Neural cell (in vitro differentiated cells): ENCODE results near the gene CRYBB1. TPM values are rescaled to one million over a fixed set of nuclear protein-coding genes. Genes with fewer than 3 reads are reported as not detected.

Source experiments
- H2AFZ ChIP-seq: fragments of 200-600, 300-800 bp; sonication (generic), shearing (Covaris generic); 2 replicates; pipeline ENCODE4 v1.6.0; 2014; ENCODE audit warnings: low read depth, mild to moderate bottlenecking, antibody characterized with exemption, low read length, moderate library complexity
- H3F3A ChIP-seq: fragments of 200-600 bp; shearing (Covaris generic); 2 replicates; pipeline ENCODE4 v1.6.1; 2016; ENCODE audit warnings: mild to moderate bottlenecking, moderate library complexity, mixed read lengths, antibody characterized with exemption, low read length; ENCODE audit not compliant: insufficient read depth, poor library complexity, severe bottlenecking
- H3K27ac ChIP-seq: fragments of 200-600, 300-800 bp; sonication (generic), shearing (Covaris generic); 2 replicates; pipeline ENCODE4 v1.5.1; 2014; ENCODE audit warnings: mild to moderate bottlenecking, low read length, moderate library complexity
- H3K27me3 ChIP-seq: fragments of 300-800, 200-600 bp; sonication (generic), shearing (Covaris generic); 2 replicates; pipeline ENCODE4 v1.6.0; 2014; ENCODE audit warnings: mild to moderate bottlenecking, low read depth, low read length, moderate library complexity; ENCODE audit not compliant: insufficient read depth
- H3K36me3 ChIP-seq: fragments of 300-800, 200-600 bp; sonication (generic), shearing (Covaris generic); 2 replicates; pipeline ENCODE4 v1.5.1; 2014; ENCODE audit warnings: mild to moderate bottlenecking, antibody characterized with exemption, low read length, moderate library complexity; ENCODE audit not compliant: insufficient read depth
- H3K4me2 ChIP-seq: fragments of 300-800, 200-600 bp; sonication (generic), shearing (Covaris generic); 2 replicates; pipeline ENCODE4 v1.6.0; 2014; ENCODE audit warnings: mild to moderate bottlenecking, low read length
- H3K4me3 ChIP-seq: fragments of 300-800, 200-600 bp; sonication (generic), shearing (Covaris generic); 2 replicates; pipeline ENCODE4 v1.5.1; 2014; ENCODE audit warnings: mild to moderate bottlenecking, low read length, moderate library complexity
- H3K79me2 ChIP-seq: fragments of 200-600 bp; shearing (Covaris generic); replicated peaks from 2 replicates; pipeline ENCODE4 v1.6.0; 2014; ENCODE audit warnings: mild to moderate bottlenecking, low read length, moderate library complexity; ENCODE audit not compliant: insufficient read depth
- H3K9ac ChIP-seq: fragments of 300-800, 200-600 bp; sonication (generic), shearing (Covaris generic); 2 replicates; pipeline ENCODE4 v1.6.1; 2016; ENCODE audit warnings: mild to moderate bottlenecking, low read length, mixed read lengths
- H3K9me2 ChIP-seq: fragments of 200-600 bp; shearing (Covaris generic); 2 replicates; pipeline ENCODE4 v1.6.1; 2016; ENCODE audit warnings: mild to moderate bottlenecking, low read length, mixed read lengths; ENCODE audit not compliant: insufficient read depth
- H3K9me3 ChIP-seq: fragments of 200-600, 300-800 bp; sonication (generic), shearing (Covaris generic); 2 replicates; pipeline ENCODE4 v1.6.1; 2016; ENCODE audit warnings: mild to moderate bottlenecking, mixed run types, low read length, moderate library complexity, mixed read lengths
- H4K20me1 ChIP-seq: fragments of 200-600 bp; shearing (Covaris generic); 2 replicates; pipeline ENCODE4 v1.6.1; 2016; ENCODE audit warnings: mild to moderate bottlenecking, mixed run types; ENCODE audit not compliant: insufficient read depth
- CTCF ChIP-seq: fragments of 450-650 bp; IDR thresholded peaks from 2 replicates; pipeline ENCODE4 v1.5.1; 2014; ENCODE audit warnings: antibody characterized with exemption, mild to moderate bottlenecking, moderate library complexity; ENCODE audit not compliant: poor library complexity, severe bottlenecking
- EP300 ChIP-seq: fragments of 450-650 bp; conservative IDR thresholded peaks from 2 replicates; pipeline ENCODE4 v1.6.1; 2014; ENCODE audit warnings: antibody characterized with exemption, mild to moderate bottlenecking, moderate library complexity; ENCODE audit not compliant: poor library complexity, severe bottlenecking
- EZH2 ChIP-seq: fragments of 200-600, 300-800 bp; shearing (Covaris generic), sonication (generic); IDR thresholded peaks from 2 replicates; pipeline ENCODE4 v1.6.1; 2014; ENCODE audit warnings: antibody characterized with exemption, low read length, borderline replicate concordance, mild to moderate bottlenecking; ENCODE audit not compliant: insufficient read depth, poor library complexity, severe bottlenecking
- MXI1 ChIP-seq: fragments of 450-650 bp; conservative IDR thresholded peaks from 2 replicates; pipeline ENCODE4 v1.6.1; 2014; ENCODE audit warnings: antibody characterized with exemption, mild to moderate bottlenecking; ENCODE audit not compliant: poor library complexity, severe bottlenecking
- POLR2AphosphoS5 ChIP-seq: IDR thresholded peaks from 2 replicates; pipeline ENCODE4 v1.6.1; 2012
- RAD21 ChIP-seq: fragments of 450-650 bp; conservative IDR thresholded peaks from 2 replicates; pipeline ENCODE4 v1.6.1; 2014; ENCODE audit warnings: antibody characterized with exemption, mild to moderate bottlenecking, moderate library complexity
- REST ChIP-seq: IDR thresholded peaks from 2 replicates; pipeline ENCODE4 v1.6.1; 2012; ENCODE audit warnings: borderline replicate concordance
- SMC3 ChIP-seq: fragments of 450-650 bp; conservative IDR thresholded peaks from 2 replicates; pipeline ENCODE4 v1.6.1; 2014; ENCODE audit warnings: antibody characterized with exemption, mild to moderate bottlenecking, moderate library complexity; ENCODE audit not compliant: poor library complexity
- TAF1 ChIP-seq: IDR thresholded peaks from 2 replicates; pipeline ENCODE4 v1.6.1; 2012; ENCODE audit warnings: low read depth
- polyA plus RNA-seq: library from polyadenylated mRNA; depleted of rRNA; stranded (reverse); fragments of >200 nt; gene quantifications from 2 replicates; pipeline ENCODE4 v1.2.3, GENCODE V29; 2014

CRYBB1 gene
- polyA plus RNA-seq, 1 donor from 2014 or later, result not detected

- H3K4me2 ChIP-seq, result no peak overlapping the region
- H3K36me3 ChIP-seq, result no peaks in the 10 kb centered on the region
- no peaks in the 10 kb centered on the region for H3K9me3 ChIP-seq
- H3K9ac ChIP-seq, result no peak overlapping the region
- no peak overlapping the region for H2AFZ ChIP-seq
- no peak overlapping the region for H3K27ac ChIP-seq
- no peak for TF ChIP-seq POLR2AphosphoS5
- TF ChIP-seq TAF1, result no peak
- no peak for TF ChIP-seq MXI1
- TF ChIP-seq REST, result no peak
- no peak for TF ChIP-seq SMC3
- no peak for TF ChIP-seq RAD21
- no peak for TF ChIP-seq EZH2
- no peak for TF ChIP-seq EP300
- no peak for TF ChIP-seq CTCF
- H3F3A ChIP-seq, result no peaks in the 10 kb centered on the region
- H3K79me2 ChIP-seq, result no peaks in the 10 kb centered on the region
- H4K20me1 ChIP-seq, result no peaks in the 10 kb centered on the region
- no peak overlapping the region for H3K4me3 ChIP-seq
- H3K9me2 ChIP-seq, result no peaks in the 10 kb centered on the region
- no peaks in the 10 kb centered on the region for H3K27me3 ChIP-seq
These were observed 62.9 kb downstream of the CRYBB1 start for GRCh38 chr22:26554956-26555355.

GRCh38 chr22:26553056-26553752 lies 64.6 kb downstream of the CRYBB1 start:
- Histone ChIP-seq H4K20me1 (no peaks in the 10 kb centered on the region), H2AFZ (no peak overlapping the region), H3K4me2 (no peak overlapping the region), H3K9ac (no peak overlapping the region), H3K36me3 (no peaks in the 10 kb centered on the region), H3K9me2 (no peaks in the 10 kb centered on the region), H3K27me3 (no peaks in the 10 kb centered on the region), H3K27ac (no peak overlapping the region), H3K4me3 (no peak overlapping the region), H3K9me3 (no peaks in the 10 kb centered on the region), H3K79me2 (no peaks in the 10 kb centered on the region), H3F3A (no peaks in the 10 kb centered on the region)
- TF ChIP-seq EZH2, result no peak
- TF ChIP-seq TAF1, result no peak
- no peak for TF ChIP-seq MXI1
- TF ChIP-seq EP300, result no peak
- TF ChIP-seq POLR2AphosphoS5, result no peak
- TF ChIP-seq RAD21, result no peak
- TF ChIP-seq CTCF, result no peak
- no peak for TF ChIP-seq SMC3
- TF ChIP-seq REST, result no peak
